MM.1S (cell line): ENCODE measurements around the gene RIPOR2.

ENCODE experiments used
- DNase-seq: peaks from one replicate; pipeline ENCODE4 v3.0.0-alpha.2; 2015
- H2AFZ ChIP-seq: fragments of 300-600 bp; sonication (generic); 2 replicates; pipeline ENCODE4 v1.6.0; 2016; ENCODE audit warnings: antibody characterized with exemption, low read length
- H3F3A ChIP-seq: fragments of 300-600 bp; sonication (generic); 2 replicates; pipeline ENCODE4 v1.6.1; 2016; ENCODE audit warnings: mild to moderate bottlenecking, antibody characterized with exemption, low read length, moderate library complexity, mixed read lengths; ENCODE audit not compliant: insufficient read depth
- H3K27ac ChIP-seq: fragments of 300-600 bp; sonication (generic); 2 replicates; pipeline ENCODE4 v1.5.1; 2016; ENCODE audit warnings: mild to moderate bottlenecking, low read length
- H3K27me3 ChIP-seq: fragments of 300-600 bp; sonication (generic); replicated peaks from 2 replicates; pipeline ENCODE4 v1.6.0; 2016; ENCODE audit warnings: low read length; ENCODE audit not compliant: insufficient read depth
- H3K36me3 ChIP-seq: fragments of 300-600 bp; sonication (generic); replicated peaks from 2 replicates; pipeline ENCODE4 v1.6.1; 2016; ENCODE audit warnings: mild to moderate bottlenecking, low read length, mixed read lengths; ENCODE audit not compliant: insufficient read depth
- H3K4me1 ChIP-seq: fragments of 300-600 bp; sonication (generic); 2 replicates; pipeline ENCODE4 v1.6.1; 2016; ENCODE audit warnings: low read length, mixed read lengths
- H3K4me2 ChIP-seq: fragments of 300-600 bp; sonication (generic); 2 replicates; pipeline ENCODE4 v1.6.0; 2016; ENCODE audit warnings: low read depth, low read length
- H3K4me3 ChIP-seq: fragments of 300-600 bp; sonication (generic); 2 replicates; pipeline ENCODE4 v1.5.1; 2016; ENCODE audit warnings: low read length, mixed read lengths
- H3K79me2 ChIP-seq: fragments of 300-600 bp; sonication (generic); 2 replicates; pipeline ENCODE4 v1.6.1; 2016; ENCODE audit warnings: mixed run types, low read length, mixed read lengths
- H3K9ac ChIP-seq: fragments of 300-600 bp; sonication (generic); 2 replicates; pipeline ENCODE4 v1.6.1; 2016; ENCODE audit warnings: low read length, mixed read lengths
- H3K9me2 ChIP-seq: fragments of 300-600 bp; sonication (generic); replicated peaks from 2 replicates; pipeline ENCODE4 v1.6.1; 2016; ENCODE audit warnings: mild to moderate bottlenecking, low read length, mixed read lengths; ENCODE audit not compliant: insufficient read depth
- H3K9me3 ChIP-seq: fragments of 300-600 bp; sonication (generic); replicated peaks from 2 replicates; pipeline ENCODE4 v1.6.1; 2016; ENCODE audit warnings: mild to moderate bottlenecking, low read length, mixed read lengths; ENCODE audit not compliant: insufficient read depth
- H4K20me1 ChIP-seq: fragments of 300-600 bp; sonication (generic); 2 replicates; pipeline ENCODE4 v1.6.1; 2016; ENCODE audit warnings: mild to moderate bottlenecking, low read length, moderate library complexity, mixed read lengths; ENCODE audit not compliant: insufficient read depth
- CTCF ChIP-seq: fragments of 300-600 bp; sonication (generic); IDR thresholded peaks from 2 replicates; pipeline ENCODE4 v1.5.1; 2016; ENCODE audit warnings: antibody characterized with exemption, low read length, mixed read lengths
- EZH2 ChIP-seq: fragments of 300-600 bp; sonication (generic); optimal IDR thresholded peaks from 2 replicates; pipeline ENCODE3; 2017; ENCODE audit warnings: low read depth, mild to moderate bottlenecking, antibody characterized with exemption, low read length, mixed read lengths
- EZH2phosphoT487 ChIP-seq: fragments of 300-600 bp; sonication (generic); IDR thresholded peaks from 2 replicates; pipeline ENCODE4 v1.6.1; 2018; ENCODE audit warnings: antibody characterized with exemption, low read length

Gene RIPOR2

GRCh38 chr6:24931718-24932691 lies 3.8 kb downstream of the RIPOR2 start:
- Histone ChIP-seq H3K9me3 (no peaks in the 10 kb centered on the region), H4K20me1 (0 out of 2 replicates have a peak, but pooled peaks cover 2% of the 10 kb centered on the region), H3K36me3 (no peaks in the 10 kb centered on the region), H3K27me3 (peaks cover 77% of the 10 kb centered on the region), H3K4me1 (peaks cover 20% of the 10 kb centered on the region), H3K27ac (no peak overlapping the region), H3K9ac (no peak overlapping the region), H3F3A (peaks cover 15% of the 10 kb centered on the region), H2AFZ (no peak overlapping the region), H3K4me2 (no peak overlapping the region), H3K79me2 (no peaks in the 10 kb centered on the region), H3K9me2 (no peaks in the 10 kb centered on the region), H3K4me3 (no peak overlapping the region)
- no peak for DNase-seq
- TF ChIP-seq EZH2 (no peak), EZH2phosphoT487 (no peak), CTCF (no peak)

GRCh38 chr6:24931296-24931695 lies 4.5 kb downstream of the RIPOR2 start:
- Histone ChIP-seq H3K9ac (no peak overlapping the region), H3K27me3 (peaks cover 76% of the 10 kb centered on the region), H3K27ac (no peak overlapping the region), H3K4me2 (no peak overlapping the region), H3K36me3 (no peaks in the 10 kb centered on the region), H2AFZ (no peak overlapping the region), H3K4me1 (peaks cover 14% of the 10 kb centered on the region), H3K4me3 (no peak overlapping the region), H3K9me3 (no peaks in the 10 kb centered on the region), H3K79me2 (no peaks in the 10 kb centered on the region), H3F3A (peaks cover 12% of the 10 kb centered on the region), H3K9me2 (no peaks in the 10 kb centered on the region), H4K20me1 (0 out of 2 replicates have a peak, but pooled peaks cover 2% of the 10 kb centered on the region)
- no peak for DNase-seq
- TF ChIP-seq EZH2phosphoT487 (no peak), EZH2 (no peak), CTCF (no peak)

- peaks cover 67% of the 10 kb centered on the region for H3K27me3 ChIP-seq
- DNase-seq: no peak
- H3K27ac ChIP-seq: no peak overlapping the region
- 0 out of 2 replicates have a peak, but pooled peaks cover 2% of the 10 kb centered on the region for H4K20me1 ChIP-seq
- no peak overlapping the region for H3K4me3 ChIP-seq
- no peak overlapping the region for H3K9ac ChIP-seq
- TF ChIP-seq CTCF (no peak), EZH2 (no peak), EZH2phosphoT487 (no peak)
- H3K79me2 ChIP-seq: no peaks in the 10 kb centered on the region
- no peaks in the 10 kb centered on the region for H3K9me2 ChIP-seq
- H3K36me3 ChIP-seq: no peaks in the 10 kb centered on the region
- H3K4me2 ChIP-seq: no peak overlapping the region
- H3F3A ChIP-seq: peaks cover 12% of the 10 kb centered on the region
- H2AFZ ChIP-seq: no peak overlapping the region
- no peaks in the 10 kb centered on the region for H3K9me3 ChIP-seq
- peaks cover 13% of the 10 kb centered on the region for H3K4me1 ChIP-seq
These were observed 5.3 kb downstream of the RIPOR2 start for GRCh38 chr6:24930431-24930871.
